Fibroblast of pulmonary artery (primary cell): Measurements from ENCODE around the gene CLTC.
A peak's percentile ranks its signal among the peaks of the same experiment; 100 is the strongest.

Experiments used
- DNase-seq: peaks from one replicate; pipeline ENCODE4 v3.0.0-alpha.2; 2010; ENCODE audit warnings: low read depth
- H3K4me3 ChIP-seq: replicated peaks from 2 replicates; pipeline ENCODE4 v1.5.1; 2011; ENCODE audit warnings: low read depth, mild to moderate bottlenecking, control low read depth, low read length, moderate library complexity
- CTCF ChIP-seq: IDR thresholded peaks from 2 replicates; pipeline ENCODE4 v1.5.1; 2011; ENCODE audit warnings: mild to moderate bottlenecking, control low read depth, low read length, inconsistent platforms; ENCODE audit errors: missing control alignments

CLTC gene

GRCh38 chr17:59623151-59623550, 3.5 kb downstream of the CLTC start:
- TF ChIP-seq CTCF = no peak
- peak overlapping the region; percentile 95 for H3K4me3 ChIP-seq
- DNase-seq = no peak

- H3K4me3 ChIP-seq = no peak overlapping the region
- no peak for DNase-seq
- TF ChIP-seq CTCF = no peak
Observed at GRCh38 chr17:59626756-59627155, 7.1 kb downstream of the CLTC start.

GRCh38 chr17:59627274-59627673, 7.6 kb downstream of the CLTC start:
- no peak overlapping the region for H3K4me3 ChIP-seq
- TF ChIP-seq CTCF = no peak
- no peak for DNase-seq

GRCh38 chr17:59627770-59628171, 8.1 kb downstream of the CLTC start:
- no peak for DNase-seq
- TF ChIP-seq CTCF = no peak
- no peak overlapping the region for H3K4me3 ChIP-seq

- TF ChIP-seq CTCF = no peak
Observed at GRCh38 chr17:59629174-59629573, 9.5 kb downstream of the CLTC start.

GRCh38 chr17:59631276-59631675, 11.6 kb downstream of the CLTC start:
- H3K4me3 ChIP-seq = no peak overlapping the region
- TF ChIP-seq CTCF = no peak
- no peak for DNase-seq

More at GRCh38 chr17:59629174-59629573, 9.5 kb downstream of the CLTC start:
- no peak overlapping the region for H3K4me3 ChIP-seq
- no peak for DNase-seq

GRCh38 chr17:59632398-59632797, 12.7 kb downstream of the CLTC start:
- no peak for TF ChIP-seq CTCF
- no peak overlapping the region for H3K4me3 ChIP-seq
- DNase-seq = no peak
